ENCODE data around the gene CEP295NL.

CEP295NL gene

DNA sequence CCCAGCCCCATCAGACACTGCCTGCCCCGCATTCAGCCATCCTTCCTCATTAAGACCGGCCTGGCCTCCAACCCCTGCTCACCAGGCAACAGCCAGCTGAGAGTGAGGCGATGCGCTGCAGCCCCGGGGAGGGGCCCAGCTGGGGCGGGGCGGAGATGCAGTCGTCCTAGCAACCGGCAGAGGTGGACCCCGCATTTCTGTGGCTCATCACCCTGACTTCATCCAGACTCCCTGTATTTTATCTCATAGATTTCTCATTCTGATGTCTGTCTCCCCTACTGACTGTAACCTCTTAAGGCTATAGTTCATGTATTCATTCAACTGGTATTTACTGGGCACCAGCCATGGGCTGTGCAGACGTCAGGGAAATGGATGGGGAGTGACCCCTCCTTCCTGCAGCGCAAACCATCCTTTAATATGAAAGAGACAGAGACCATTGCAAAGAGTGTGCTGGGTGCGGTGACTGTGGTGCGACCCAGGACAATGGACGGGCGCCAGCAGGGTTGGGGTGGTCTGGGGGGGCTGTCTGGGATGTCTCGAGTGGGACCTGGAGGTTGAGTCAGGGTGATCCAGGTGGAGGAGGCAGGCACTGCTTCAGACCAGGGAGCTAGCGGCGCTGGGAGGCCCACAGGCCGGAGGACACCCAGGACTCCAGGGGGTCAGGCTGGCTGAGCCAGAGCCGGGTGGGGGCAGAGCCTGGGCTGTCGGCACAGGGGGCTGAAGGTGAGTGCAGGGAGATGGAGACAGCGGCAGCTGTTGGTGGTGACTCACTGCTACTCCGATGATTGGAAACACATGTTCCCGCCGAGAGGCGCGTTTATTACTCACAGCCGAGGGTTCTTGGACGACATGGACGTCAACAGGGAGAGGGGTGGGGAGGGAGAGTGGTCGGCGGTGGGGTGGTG lies 32.7 kb upstream of the CEP295NL start:
- H3K36me3 ChIP-seq (ENCODE audit: control insufficient read depth, insufficient read depth, low read length), result no peaks in the 10 kb centered on the region
- no peak overlapping the region for H2AFZ ChIP-seq
- no peaks in the 10 kb centered on the region for H3K9me3 ChIP-seq (ENCODE audit: control insufficient read depth, low read length)
- H3K27ac ChIP-seq, result no peak overlapping the region
- no peak overlapping the region for H3K4me3 ChIP-seq (ENCODE audit: low read depth, low read length)
- peaks cover 19% of the 10 kb centered on the region for H3K4me1 ChIP-seq
- no peak for TF ChIP-seq CTCF (IDR thresholded peaks at IDR 0.05)
- no peaks in the 10 kb centered on the region for H3K27me3 ChIP-seq (ENCODE audit: control insufficient read depth, insufficient read depth, low read length)
- H3K4me2 ChIP-seq (ENCODE audit: low read length), result no peak overlapping the region
- H3K9ac ChIP-seq, result no peak overlapping the region
- H3K79me2 ChIP-seq, result no peaks in the 10 kb centered on the region

- H3K4me1 ChIP-seq, result peaks cover 18% of the 10 kb centered on the region
- H3K9me3 ChIP-seq (ENCODE audit: control insufficient read depth, low read length), result no peaks in the 10 kb centered on the region
- H3K79me2 ChIP-seq, result no peaks in the 10 kb centered on the region
- peak overlapping the region; percentile 9 for H3K4me2 ChIP-seq (ENCODE audit: low read length)
- TF ChIP-seq CTCF (IDR thresholded peaks at IDR 0.05), result no peak
- H3K27ac ChIP-seq, result peak overlapping the region; percentile 72
- H3K9ac ChIP-seq, result no peak overlapping the region
- peak overlapping the region; percentile 76 for H2AFZ ChIP-seq
- H3K36me3 ChIP-seq (ENCODE audit: control insufficient read depth, insufficient read depth, low read length), result no peaks in the 10 kb centered on the region
- H3K4me3 ChIP-seq (ENCODE audit: low read depth, low read length), result no peak overlapping the region
- no peaks in the 10 kb centered on the region for H3K27me3 ChIP-seq (ENCODE audit: control insufficient read depth, insufficient read depth, low read length)
Observed at GRCh38 chr17:78934681-78935418, 31.8 kb upstream of the CEP295NL start.

DNA sequence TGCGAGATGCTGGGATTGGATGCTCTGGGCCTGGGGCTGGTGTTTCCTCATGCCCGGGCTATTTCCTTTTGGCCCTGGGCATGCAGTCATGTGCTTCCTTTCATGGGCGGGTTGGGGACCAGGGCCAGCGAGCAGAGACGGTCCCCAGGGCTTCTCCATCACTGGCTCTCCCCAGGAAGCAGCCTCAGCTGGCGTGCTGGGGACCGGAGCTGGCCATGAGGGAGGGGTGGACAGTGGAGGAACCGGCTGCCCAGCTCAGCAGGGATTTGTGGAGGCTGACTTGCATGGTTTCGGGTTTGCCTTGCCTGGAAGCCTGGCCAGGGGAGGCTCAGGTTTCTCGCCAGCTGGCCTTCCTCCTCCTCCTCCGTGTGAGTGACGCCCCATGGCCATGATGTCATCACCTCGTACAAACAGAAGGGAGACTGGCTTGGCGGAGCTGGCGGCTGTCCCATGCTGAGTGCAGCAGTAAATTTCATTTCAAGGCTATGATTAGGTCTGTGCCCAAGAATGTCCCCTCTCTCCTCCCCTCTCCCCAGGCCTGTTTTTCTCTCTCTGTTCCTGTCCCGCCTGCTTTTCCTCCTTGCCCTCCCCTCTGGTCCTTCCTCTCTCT lies 31.1 kb upstream of the CEP295NL start:
- Histone ChIP-seq H3K4me3 (ENCODE audit: low read depth, low read length) (no peak overlapping the region), H3K36me3 (ENCODE audit: control insufficient read depth, insufficient read depth, low read length) (no peaks in the 10 kb centered on the region), H3K9ac (no peak overlapping the region), H3K27ac (peak overlapping the region; percentile 72), H2AFZ (peak overlapping the region; percentile 76), H3K4me2 (ENCODE audit: low read length) (peak overlapping the region; percentile 9), H3K27me3 (ENCODE audit: control insufficient read depth, insufficient read depth, low read length) (no peaks in the 10 kb centered on the region), H3K79me2 (no peaks in the 10 kb centered on the region), H3K4me1 (peaks cover 10% of the 10 kb centered on the region), H3K9me3 (ENCODE audit: control insufficient read depth, low read length) (no peaks in the 10 kb centered on the region)
- TF ChIP-seq CTCF (IDR thresholded peaks at IDR 0.05), result no peak

DNA sequence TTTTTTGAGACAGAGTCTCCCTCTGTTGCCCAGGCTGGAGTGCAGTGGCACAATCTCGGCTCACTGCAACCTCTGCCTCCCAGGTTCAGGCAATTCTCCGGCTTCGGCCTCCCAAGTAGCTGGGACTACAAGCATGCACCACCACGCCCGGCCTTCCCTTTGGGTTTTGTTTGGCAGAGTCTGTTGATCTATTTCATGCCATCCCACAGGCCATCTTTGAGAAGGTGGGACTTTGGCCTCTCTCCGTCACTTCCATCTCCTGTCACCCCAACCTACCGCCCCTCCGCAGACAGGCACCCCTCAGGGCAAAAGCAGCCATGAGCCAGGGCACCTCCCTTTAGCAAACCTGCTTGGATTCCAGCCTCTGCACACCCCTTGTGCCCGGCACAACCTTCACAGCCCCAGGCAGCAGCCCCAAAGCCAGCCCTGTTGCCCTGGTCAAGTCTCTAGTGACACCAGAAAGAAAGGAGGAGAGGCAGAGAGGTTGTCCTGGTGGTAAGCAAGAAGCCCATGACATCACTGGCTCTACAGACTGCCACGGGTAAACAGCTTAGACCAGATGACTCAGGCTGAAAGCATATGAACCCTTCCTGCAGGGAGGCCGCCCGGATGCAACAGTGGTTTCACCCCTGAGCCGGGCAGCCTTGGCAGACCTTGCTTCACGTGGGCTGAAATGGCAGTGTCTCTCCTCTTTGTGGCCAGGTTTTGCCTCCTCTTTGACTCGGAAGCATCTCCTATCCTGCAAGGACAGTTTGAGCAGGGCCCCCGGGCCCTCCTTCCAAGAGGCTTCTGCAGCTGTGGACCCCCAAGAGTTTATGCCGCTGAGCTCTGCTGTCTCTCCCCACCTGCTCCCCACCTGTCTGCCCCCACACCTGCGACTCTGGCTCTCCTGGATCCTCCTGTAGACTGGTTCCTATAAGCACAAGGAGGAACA lies 30.3 kb upstream of the CEP295NL start:
- no peak overlapping the region for H3K4me3 ChIP-seq (ENCODE audit: low read depth, low read length)
- no peak overlapping the region for H3K9ac ChIP-seq
- no peaks in the 10 kb centered on the region for H3K79me2 ChIP-seq
- no peak for TF ChIP-seq CTCF (IDR thresholded peaks at IDR 0.05)
- H3K4me2 ChIP-seq (ENCODE audit: low read length), result peak overlapping the region; percentile 9
- no peaks in the 10 kb centered on the region for H3K27me3 ChIP-seq (ENCODE audit: control insufficient read depth, insufficient read depth, low read length)
- H3K36me3 ChIP-seq (ENCODE audit: control insufficient read depth, insufficient read depth, low read length), result no peaks in the 10 kb centered on the region
- H3K27ac ChIP-seq, result peak overlapping the region; percentile 72
- no peaks in the 10 kb centered on the region for H3K9me3 ChIP-seq (ENCODE audit: control insufficient read depth, low read length)
- H3K4me1 ChIP-seq, result peaks cover 9% of the 10 kb centered on the region
- peak overlapping the region; percentile 76 for H2AFZ ChIP-seq

All from parathyroid adenoma (tissue), 2 donors.